Activated CD8-positive, alpha-beta memory T cell treated with anti-CD3 and anti-CD28 coated beads, Interleukin-2, amount 50 U/mL, for 4 hours (primary cell): ENCODE results near the gene TEAD1.

Experiments used
- DNase-seq: peaks from one replicate; pipeline ENCODE4 v3.0.0-alpha.2; 2020

Gene TEAD1

GRCh38 chr11:12715941-12716340 is 41.7 kb downstream of the TEAD1 start:
- DNase-seq: no peak

GRCh38 chr11:12716816-12717215 is 42.6 kb downstream of the TEAD1 start:
- DNase-seq: no peak

- DNase-seq: peak; percentile 23
These were observed 43.6 kb downstream of the TEAD1 start for GRCh38 chr11:12717851-12718291.

- DNase-seq: no peak
These were observed 45.0 kb downstream of the TEAD1 start for GRCh38 chr11:12719221-12719620.

GRCh38 chr11:12721816-12722604 is 47.8 kb downstream of the TEAD1 start:
- DNase-seq: no peak

GRCh38 chr11:12723421-12724300 is 49.4 kb downstream of the TEAD1 start:
- no peak for DNase-seq

- DNase-seq: no peak
These were observed 50.3 kb downstream of the TEAD1 start for GRCh38 chr11:12724301-12725054.

GRCh38 chr11:12725055-12725862 is 51.0 kb downstream of the TEAD1 start:
- DNase-seq: no peak

- DNase-seq: no peak
These were observed 51.9 kb downstream of the TEAD1 start for GRCh38 chr11:12725863-12726682.

GRCh38 chr11:12727563-12728211 is 53.5 kb downstream of the TEAD1 start:
- DNase-seq: no peak

GRCh38 chr11:12728417-12728816 is 54.2 kb downstream of the TEAD1 start:
- no peak for DNase-seq

- no peak for DNase-seq
These were observed 55.7 kb downstream of the TEAD1 start for GRCh38 chr11:12729941-12730340.

- DNase-seq: no peak
These were observed 57.7 kb downstream of the TEAD1 start for GRCh38 chr11:12731841-12732336.

- DNase-seq: no peak
These were observed 58.9 kb downstream of the TEAD1 start for GRCh38 chr11:12733091-12733490.

- DNase-seq: no peak
These were observed 60.4 kb downstream of the TEAD1 start for GRCh38 chr11:12734625-12735024.

GRCh38 chr11:12735262-12735661 is 61.0 kb downstream of the TEAD1 start:
- no peak for DNase-seq

- DNase-seq: no peak
These were observed 62.8 kb downstream of the TEAD1 start for GRCh38 chr11:12737024-12737423.

GRCh38 chr11:12741671-12742216 is 67.5 kb downstream of the TEAD1 start:
- no peak for DNase-seq

GRCh38 chr11:12743834-12744449 is 69.7 kb downstream of the TEAD1 start:
- DNase-seq: no peak
